Measurements from ENCODE around the gene ZNF771. TPM values are rescaled to one million over a fixed set of nuclear protein-coding genes. Genes with fewer than 3 reads are reported as not detected.
A peak's percentile ranks its signal among the peaks of the same experiment; 100 is the strongest.
"Not testable (repeated sequence)": the region's sequence is repeated elsewhere in the genome, so short reads cannot be mapped to it uniquely, and the experiment has no call there.

The ZNF771 gene
- total RNA-seq, 2 experiments from 2014 or later: 0.80 to 1.2 TPM

GRCh38 chr16:30394592-30395154 lies 12.7 kb upstream of the ZNF771 start:
- DNase-seq (no peak), ATAC-seq (ENCODE audit: poor library complexity) (no peak)
- peak overlapping the region; percentile 90 for H3K4me3 Mint-ChIP-seq
- Histone ChIP-seq H3K4me1 (ENCODE audit: insufficient read depth, low read length) (peaks cover 39% of the 10 kb centered on the region), H3K36me3 (ENCODE audit: insufficient read depth, low read length) (peaks cover 19% of the 10 kb centered on the region), H3K27me3 (ENCODE audit: control insufficient read depth in 1 of 2, insufficient read depth in 2 of 2, low read length in 2 of 2) (no peaks in the 10 kb centered on the region), H3K9me3 (ENCODE audit: control insufficient read depth in 1 of 2, insufficient read depth in 1 of 2, low read length in 2 of 2) (no peaks in the 10 kb centered on the region), H3K27ac (ENCODE audit: low read depth in 1 of 2, low read length in 2 of 2) (peak overlapping the region; percentile 34 to 56), H3K4me3 (ENCODE audit: low read length) (peak overlapping the region; percentile 86)
- H3K4me1 Mint-ChIP-seq (ENCODE audit: low read depth): peaks cover 35% of the 10 kb centered on the region
- peaks cover 9% of the 10 kb centered on the region for H3K36me3 Mint-ChIP-seq (ENCODE audit: low read depth)
- H3K9me3 Mint-ChIP-seq: no peaks in the 10 kb centered on the region
- H3K27me3 Mint-ChIP-seq: no peaks in the 10 kb centered on the region
- ChIA-PET POLR2A (interaction anchor here (0.6 to 9.0 kb wide), 8 partner anchors 13 to 341 kb away, joined by 3 to 147 read pairs (median 10); partner anchors contain the start of genes SEPTIN1, TBC1D10B and ZNF771), CTCF (interaction anchor here (0.7 to 2.6 kb wide), 6 partner anchors 8 to 24 kb away, joined by 3 to 18 read pairs (median 6); partner anchors contain the start of genes SEPTIN1, TBC1D10B and ZNF771)
- intact Hi-C loops (cut with DNase I, micrococcal nuclease): loop anchor here in 1 of 2 experiments (1.0 kb wide), 1 partner anchor 11 kb away; no protein-coding TSS in a partner anchor
- no peak for TF ChIP-seq CTCF (IDR thresholded peaks at IDR 0.05)
- peak overlapping the region; percentile 57 for H3K27ac Mint-ChIP-seq

GRCh38 chr16:30395155-30395991 lies 12.0 kb upstream of the ZNF771 start, which contains the start of gene ZNF48:
Gene ZNF48 (plus strand): TSS chr16:30395420. CDS start chr16:30395795, 375 bp downstream.
- DNase-seq (peak in 11 of 14 experiments; percentile 45 to 80 (median 56)), ATAC-seq (ENCODE audit: poor library complexity) (peak; percentile 64)
- H3K36me3 ChIP-seq (ENCODE audit: insufficient read depth, low read length): peaks cover 19% of the 10 kb centered on the region
- peak within 1 kb of the TSS; percentile 57 for H3K27ac Mint-ChIP-seq
- H3K9me3 Mint-ChIP-seq: no peaks in the 10 kb centered on the region
- peaks cover 42% of the 10 kb centered on the region for H3K4me1 Mint-ChIP-seq (ENCODE audit: low read depth)
- H3K9me3 ChIP-seq (ENCODE audit: control insufficient read depth in 1 of 2, insufficient read depth in 1 of 2, low read length in 2 of 2): no peaks in the 10 kb centered on the region
- H3K27me3 Mint-ChIP-seq: no peaks in the 10 kb centered on the region
- peak within 1 kb of the TSS; percentile 90 for H3K4me3 Mint-ChIP-seq
- peaks cover 13% of the 10 kb centered on the region for H3K36me3 Mint-ChIP-seq (ENCODE audit: low read depth)
- ChIA-PET POLR2A (interaction anchor here (0.6 to 9.0 kb wide), 11 partner anchors 9 to 342 kb away, joined by 3 to 147 read pairs (median 5); partner anchors contain the start of genes SEPTIN1, TBC1D10B and ZNF771), CTCF (interaction anchor here (0.7 to 2.6 kb wide), 7 partner anchors 9 to 25 kb away, joined by 3 to 18 read pairs (median 5); partner anchors contain the start of genes SEPTIN1, TBC1D10B and ZNF771)
- peak within 1 kb of the TSS; percentile 34 to 56 for H3K27ac ChIP-seq (ENCODE audit: low read depth in 1 of 2, low read length in 2 of 2)
- intact Hi-C loops (cut with DNase I, micrococcal nuclease): loop anchor here in 1 of 2 experiments (1.0 kb wide), 1 partner anchor 12 kb away; no protein-coding TSS in a partner anchor
- H3K27me3 ChIP-seq (ENCODE audit: control insufficient read depth in 1 of 2, insufficient read depth in 2 of 2, low read length in 2 of 2): no peaks in the 10 kb centered on the region
- peaks cover 46% of the 10 kb centered on the region for H3K4me1 ChIP-seq (ENCODE audit: insufficient read depth, low read length)
- peak within 1 kb of the TSS; percentile 86 for H3K4me3 ChIP-seq (ENCODE audit: low read length)
- TF ChIP-seq CTCF (IDR thresholded peaks at IDR 0.05): no peak

- POLR2A ChIA-PET: interaction anchor here (0.9 to 9.0 kb wide), 8 partner anchors 10 to 211 kb away, joined by 3 to 147 read pairs (median 6); partner anchors contain the start of genes SEPTIN1 and ZNF771
- H3K4me1 ChIP-seq (ENCODE audit: insufficient read depth, low read length): peaks cover 53% of the 10 kb centered on the region
- H3K9me3 Mint-ChIP-seq: no peaks in the 10 kb centered on the region
- no peaks in the 10 kb centered on the region for H3K27me3 ChIP-seq (ENCODE audit: control insufficient read depth in 1 of 2, insufficient read depth in 2 of 2, low read length in 2 of 2)
- H3K27ac ChIP-seq (ENCODE audit: low read depth in 1 of 2, low read length in 2 of 2): peak overlapping the region; percentile 5 to 56
- H3K4me3 Mint-ChIP-seq: peak overlapping the region; percentile 82
- intact Hi-C loops (cut with DNase I, micrococcal nuclease): loop anchor here in 1 of 2 experiments (1.0 kb wide), 1 partner anchor 13 kb away; no protein-coding TSS in a partner anchor
- peaks cover 47% of the 10 kb centered on the region for H3K4me1 Mint-ChIP-seq (ENCODE audit: low read depth)
- H3K4me3 ChIP-seq (ENCODE audit: low read length): peak overlapping the region; percentile 86
- ATAC-seq (ENCODE audit: poor library complexity) (no peak), DNase-seq (no peak)
- peaks cover 19% of the 10 kb centered on the region for H3K36me3 ChIP-seq (ENCODE audit: insufficient read depth, low read length)
- H3K36me3 Mint-ChIP-seq (ENCODE audit: low read depth): peaks cover 13% of the 10 kb centered on the region
- no peaks in the 10 kb centered on the region for H3K9me3 ChIP-seq (ENCODE audit: control insufficient read depth in 1 of 2, insufficient read depth in 1 of 2, low read length in 2 of 2)
- TF ChIP-seq CTCF (IDR thresholded peaks at IDR 0.05): no peak
- no peaks in the 10 kb centered on the region for H3K27me3 Mint-ChIP-seq
- H3K27ac Mint-ChIP-seq: peak overlapping the region; percentile 34
- CTCF ChIA-PET: interaction anchor here (0.8 to 2.6 kb wide), 5 partner anchors 11 to 22 kb away, joined by 3 to 18 read pairs (median 3); partner anchors contain the start of genes SEPTIN1 and ZNF771
These were observed 11.3 kb upstream of the ZNF771 start for GRCh38 chr16:30395992-30396585.

DNA sequence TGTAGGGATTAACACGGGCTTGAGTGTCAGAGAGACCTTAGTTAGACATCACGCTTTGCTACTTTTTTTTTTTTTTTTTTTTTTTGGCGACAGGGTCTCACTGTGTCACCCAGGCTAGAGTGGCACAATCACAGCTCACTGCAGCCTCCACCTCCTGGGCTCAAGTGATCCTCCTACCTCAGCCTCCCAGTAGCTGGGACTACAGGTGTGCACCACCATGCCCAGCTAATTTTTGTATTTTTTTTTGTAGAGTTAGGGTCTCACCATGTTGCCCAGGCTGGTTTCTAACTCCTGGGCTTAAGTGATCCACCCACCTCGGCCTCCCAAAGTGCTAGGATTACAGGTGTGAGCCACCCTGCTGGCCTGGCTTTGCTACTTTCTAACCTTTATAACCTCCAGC lies 10.8 kb upstream of the ZNF771 start:
- Mint-ChIP-seq H3K4me1 (ENCODE audit: low read depth) (peaks cover 51% of the 10 kb centered on the region), H3K36me3 (ENCODE audit: low read depth) (peaks cover 13% of the 10 kb centered on the region), H3K4me3 (peak overlapping the region; percentile 36), H3K27ac (peak overlapping the region; percentile 34)
- H3K9me3 Mint-ChIP-seq; H3K27ac ChIP-seq (ENCODE audit: low read depth in 1 of 2, low read length in 2 of 2); intact Hi-C loops (cut with DNase I, micrococcal nuclease); H3K9me3 ChIP-seq (ENCODE audit: control insufficient read depth in 1 of 2, insufficient read depth in 1 of 2, low read length in 2 of 2); H3K4me3 ChIP-seq (ENCODE audit: low read length); H3K27me3 ChIP-seq (ENCODE audit: control insufficient read depth in 1 of 2, insufficient read depth in 2 of 2, low read length in 2 of 2); DNase-seq; ATAC-seq (ENCODE audit: poor library complexity); H3K27me3 Mint-ChIP-seq: not testable (repeated sequence)
- CTCF ChIA-PET: interaction anchor here (0.8 to 2.6 kb wide), 2 partner anchors 13 to 14 kb away, joined by 3 to 18 read pairs; partner anchors contain the start of gene SEPTIN1
- peaks cover 19% of the 10 kb centered on the region for H3K36me3 ChIP-seq (ENCODE audit: insufficient read depth, low read length)
- POLR2A ChIA-PET: interaction anchor here (0.9 to 9.0 kb wide), 6 partner anchors 10 to 74 kb away, joined by 3 to 147 read pairs (median 12); partner anchors contain the start of genes SEPTIN1 and ZNF771
- peaks cover 55% of the 10 kb centered on the region for H3K4me1 ChIP-seq (ENCODE audit: insufficient read depth, low read length)
